ENCODE measurements around the gene SPTLC2. TPM values are rescaled to one million over a fixed set of nuclear protein-coding genes. Genes with fewer than 3 reads are reported as not detected.

SPTLC2 gene
- total RNA-seq, 1 donor from 2014 or later, result 27.3 TPM

GRCh38 chr14:77526266-77526665 lies 90.2 kb downstream of the SPTLC2 start:
- TF ChIP-seq, protein P1, sequence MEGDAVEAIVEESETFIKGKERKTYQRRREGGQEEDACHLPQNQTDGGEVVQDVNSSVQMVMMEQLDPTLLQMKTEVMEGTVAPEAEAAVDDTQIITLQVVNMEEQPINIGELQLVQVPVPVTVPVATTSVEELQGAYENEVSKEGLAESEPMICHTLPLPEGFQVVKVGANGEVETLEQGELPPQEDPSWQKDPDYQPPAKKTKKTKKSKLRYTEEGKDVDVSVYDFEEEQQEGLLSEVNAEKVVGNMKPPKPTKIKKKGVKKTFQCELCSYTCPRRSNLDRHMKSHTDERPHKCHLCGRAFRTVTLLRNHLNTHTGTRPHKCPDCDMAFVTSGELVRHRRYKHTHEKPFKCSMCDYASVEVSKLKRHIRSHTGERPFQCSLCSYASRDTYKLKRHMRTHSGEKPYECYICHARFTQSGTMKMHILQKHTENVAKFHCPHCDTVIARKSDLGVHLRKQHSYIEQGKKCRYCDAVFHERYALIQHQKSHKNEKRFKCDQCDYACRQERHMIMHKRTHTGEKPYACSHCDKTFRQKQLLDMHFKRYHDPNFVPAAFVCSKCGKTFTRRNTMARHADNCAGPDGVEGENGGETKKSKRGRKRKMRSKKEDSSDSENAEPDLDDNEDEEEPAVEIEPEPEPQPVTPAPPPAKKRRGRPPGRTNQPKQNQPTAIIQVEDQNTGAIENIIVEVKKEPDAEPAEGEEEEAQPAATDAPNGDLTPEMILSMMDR (conservative IDR thresholded peaks at IDR 0.05), result no peak
- DNase-seq (ENCODE audit: low read depth, low spot score), result no peak
- H3K27ac Mint-ChIP-seq (ENCODE audit: unreplicated experiment), result no peak overlapping the region
- H3K4me1 Mint-ChIP-seq, result no peaks in the 10 kb centered on the region
- no peaks in the 10 kb centered on the region for H3K27me3 Mint-ChIP-seq (ENCODE audit: low read depth)
- no peak overlapping the region for H3K4me3 Mint-ChIP-seq
- peaks cover 2% of the 10 kb centered on the region for H3K9me3 Mint-ChIP-seq
- H3K36me3 Mint-ChIP-seq (ENCODE audit: low read depth), result peaks cover 6% of the 10 kb centered on the region

DNA sequence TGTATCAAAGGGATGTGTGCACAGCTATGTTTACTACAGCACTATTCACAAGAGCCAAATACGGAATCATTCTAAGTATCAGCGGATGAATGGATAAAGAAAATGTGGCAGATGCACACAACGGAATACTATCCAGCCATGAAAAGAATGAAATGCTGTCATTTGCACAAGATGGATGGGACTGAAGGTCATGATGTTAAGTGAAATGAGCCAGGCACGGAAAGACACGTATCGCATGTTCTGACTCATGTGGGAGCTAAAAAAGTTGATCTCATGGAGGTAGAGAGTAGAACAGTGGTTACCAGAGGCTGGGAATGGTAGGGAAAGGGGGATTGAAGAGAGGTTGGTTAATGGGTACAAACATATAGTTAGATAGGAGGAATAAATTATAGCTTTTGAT lies 91.9 kb downstream of the SPTLC2 start:
- no peaks in the 10 kb centered on the region for H3K27me3 Mint-ChIP-seq (ENCODE audit: low read depth)
- no peak overlapping the region for H3K27ac Mint-ChIP-seq (ENCODE audit: unreplicated experiment)
- peaks cover 2% of the 10 kb centered on the region for H3K36me3 Mint-ChIP-seq (ENCODE audit: low read depth)

DNA sequence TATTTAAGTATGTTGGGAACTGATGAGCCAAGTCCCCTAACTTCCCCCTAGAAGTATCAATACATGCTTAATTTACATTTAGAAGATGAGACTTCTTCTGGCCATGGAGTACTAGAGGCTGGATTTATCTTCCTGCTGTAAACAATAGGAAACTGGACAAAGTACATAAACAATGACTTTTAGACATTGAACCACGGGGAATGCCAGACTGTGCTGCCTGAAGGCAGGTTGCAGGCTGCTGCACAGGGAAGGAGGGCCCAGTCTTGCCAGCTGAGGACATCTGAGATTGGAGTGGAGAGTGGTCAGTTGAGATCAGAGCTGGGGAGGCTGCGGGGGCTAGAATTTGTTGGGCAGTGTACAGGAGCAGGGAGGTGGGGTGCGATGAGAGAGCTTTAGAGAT lies 93.3 kb downstream of the SPTLC2 start:
- H3K36me3 Mint-ChIP-seq (ENCODE audit: low read depth), result peaks cover 4% of the 10 kb centered on the region
- H3K4me3 Mint-ChIP-seq, result no peak overlapping the region
- peak overlapping the region; percentile 37 for H3K27ac Mint-ChIP-seq (ENCODE audit: unreplicated experiment)

More for the DNA sequence above, 91.9 kb downstream of the SPTLC2 start:
- H3K9me3 Mint-ChIP-seq, result no peaks in the 10 kb centered on the region
- H3K4me3 Mint-ChIP-seq, result no peak overlapping the region
- no peaks in the 10 kb centered on the region for H3K4me1 Mint-ChIP-seq
- TF ChIP-seq, protein P1 (conservative IDR thresholded peaks at IDR 0.05), result no peak
- no peak for DNase-seq (ENCODE audit: low read depth, low spot score)

DNA sequence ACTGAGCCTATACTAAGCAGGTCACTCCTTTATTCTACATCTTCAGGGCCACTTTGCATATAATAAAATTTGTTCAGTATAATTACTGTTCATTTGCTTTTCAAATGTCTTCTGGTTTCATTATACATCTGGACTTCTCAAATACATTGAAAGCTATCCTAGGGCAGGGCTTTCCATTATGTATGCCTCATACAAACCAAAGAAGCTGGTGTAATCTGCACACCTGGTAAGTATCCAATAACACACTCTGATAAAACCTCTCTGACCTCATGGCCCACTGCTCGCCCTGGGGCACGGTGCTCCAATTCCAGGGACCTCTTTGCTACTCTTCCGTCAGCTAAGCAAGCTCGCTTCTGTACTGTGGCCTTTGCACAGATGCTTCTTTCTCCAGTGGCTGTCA lies 95.9 kb downstream of the SPTLC2 start:
- no peak overlapping the region for H3K4me3 Mint-ChIP-seq
- no peaks in the 10 kb centered on the region for H3K4me1 Mint-ChIP-seq
- H3K27me3 Mint-ChIP-seq (ENCODE audit: low read depth), result no peaks in the 10 kb centered on the region
- no peak overlapping the region for H3K27ac Mint-ChIP-seq (ENCODE audit: unreplicated experiment)
- H3K36me3 Mint-ChIP-seq (ENCODE audit: low read depth), result peaks cover 4% of the 10 kb centered on the region
- no peak for DNase-seq (ENCODE audit: low read depth, low spot score)
- TF ChIP-seq, protein P1 (conservative IDR thresholded peaks at IDR 0.05), result no peak
- no peaks in the 10 kb centered on the region for H3K9me3 Mint-ChIP-seq

More for the DNA sequence above, 93.3 kb downstream of the SPTLC2 start:
- H3K9me3 Mint-ChIP-seq, result no peaks in the 10 kb centered on the region
- no peaks in the 10 kb centered on the region for H3K27me3 Mint-ChIP-seq (ENCODE audit: low read depth)
- TF ChIP-seq, protein P1 (conservative IDR thresholded peaks at IDR 0.05), result no peak
- DNase-seq (ENCODE audit: low read depth, low spot score), result no peak
- no peaks in the 10 kb centered on the region for H3K4me1 Mint-ChIP-seq

DNA sequence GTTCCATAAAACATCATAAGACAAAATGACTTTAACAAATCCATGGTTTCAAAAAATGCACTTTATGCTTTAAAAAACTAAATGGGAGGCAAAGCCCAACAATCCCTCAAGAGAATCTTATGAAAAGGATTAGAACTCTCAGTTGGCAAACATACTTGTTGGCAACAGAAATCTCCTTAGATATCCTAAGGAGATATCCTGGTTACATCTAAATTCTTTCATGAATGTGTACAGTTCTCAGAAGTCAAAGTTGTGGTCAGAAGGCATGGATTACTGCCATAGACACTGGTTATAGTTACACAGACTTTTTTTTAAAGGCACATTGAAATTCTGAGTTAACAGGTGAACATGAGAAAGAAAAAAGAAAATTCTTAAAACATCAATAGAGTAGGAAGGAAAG lies 100.3 kb downstream of the SPTLC2 start:
- no peak overlapping the region for H3K27ac Mint-ChIP-seq (ENCODE audit: unreplicated experiment)
- TF ChIP-seq, protein P1 (conservative IDR thresholded peaks at IDR 0.05), result no peak
- H3K9me3 Mint-ChIP-seq, result no peaks in the 10 kb centered on the region
- DNase-seq (ENCODE audit: low read depth, low spot score), result no peak
- H3K27me3 Mint-ChIP-seq (ENCODE audit: low read depth), result no peaks in the 10 kb centered on the region
- no peaks in the 10 kb centered on the region for H3K4me1 Mint-ChIP-seq
- H3K4me3 Mint-ChIP-seq, result no peak overlapping the region
- peaks cover 8% of the 10 kb centered on the region for H3K36me3 Mint-ChIP-seq (ENCODE audit: low read depth)

All from neural crest cell (in vitro differentiated cells).